H9 (cell line): ENCODE results near the gene BCAS3. TPM values are rescaled to one million over a fixed set of nuclear protein-coding genes. Genes with fewer than 3 reads are reported as not detected.

Source experiments
- DNase-seq: peaks from one replicate; pipeline ENCODE4 v3.0.0-alpha.2; 2017
- H2AFZ ChIP-seq: one replicate; pipeline ENCODE4 v1.6.1; 2013; ENCODE audit warnings: mild to moderate bottlenecking, low read length, control low read depth, moderate library complexity
- H2AK5ac ChIP-seq: 2 replicates; pipeline ENCODE4 v1.6.1; 2013; ENCODE audit warnings: low read length, control low read depth, mixed read lengths; ENCODE audit not compliant: insufficient read length
- H2BK120ac ChIP-seq: one replicate; pipeline ENCODE4 v1.6.1; 2013; ENCODE audit warnings: low read depth, mild to moderate bottlenecking, low read length, control low read depth, inconsistent platforms; ENCODE audit not compliant: poor library complexity, severe bottlenecking
- H2BK12ac ChIP-seq: 2 replicates; pipeline ENCODE4 v1.6.1; 2013; ENCODE audit warnings: low read length, control low read depth, mixed read lengths, low read depth; ENCODE audit not compliant: insufficient read length
- H2BK15ac ChIP-seq: 2 replicates; pipeline ENCODE4 v1.6.1; 2013; ENCODE audit warnings: low read depth, low read length, control low read depth
- H2BK20ac ChIP-seq: one replicate; pipeline ENCODE4 v1.6.1; 2013; ENCODE audit warnings: low read depth, mild to moderate bottlenecking, low read length, control low read depth, inconsistent platforms; ENCODE audit not compliant: poor library complexity, severe bottlenecking
- H2BK5ac ChIP-seq: 2 replicates; pipeline ENCODE4 v1.6.1; 2013; ENCODE audit warnings: low read length, control low read depth, mixed read lengths; ENCODE audit not compliant: insufficient read length
- H3K14ac ChIP-seq: 2 replicates; pipeline ENCODE4 v1.6.1; 2013; ENCODE audit warnings: low read length, control low read depth; ENCODE audit not compliant: insufficient read depth
- H3K18ac ChIP-seq: 2 replicates; pipeline ENCODE4 v1.6.1; 2013; ENCODE audit warnings: low read depth, mild to moderate bottlenecking, mixed read lengths, low read length, control low read depth; ENCODE audit not compliant: insufficient read length
- H3K23ac ChIP-seq: 2 replicates; pipeline ENCODE4 v1.6.1; 2013; ENCODE audit warnings: low read length, control low read depth, mixed read lengths, low read depth; ENCODE audit not compliant: insufficient read length
- H3K23me2 ChIP-seq: 2 replicates; pipeline ENCODE4 v1.6.1; 2013; ENCODE audit warnings: low read depth, mild to moderate bottlenecking, mixed read lengths, low read length, control low read depth; ENCODE audit not compliant: insufficient read length, poor library complexity, severe bottlenecking
- H3K27ac ChIP-seq: 2 replicates; pipeline ENCODE4 v1.5.1; 2013; ENCODE audit warnings: low read length, control low read depth, mixed read lengths, low read depth; ENCODE audit not compliant: insufficient read length
- H3K27me3 ChIP-seq: 2 replicates; pipeline ENCODE4 v1.6.1; 2013; ENCODE audit warnings: low read length, control low read depth, inconsistent platforms; ENCODE audit not compliant: insufficient read depth
- H3K4ac ChIP-seq: 2 replicates; pipeline ENCODE4 v1.6.1; 2013; ENCODE audit warnings: low read depth, mild to moderate bottlenecking, control low read depth, inconsistent platforms, low read length, moderate library complexity
- H3K4me1 ChIP-seq: 2 replicates; pipeline ENCODE4 v1.6.1; 2013; ENCODE audit warnings: low read length, control low read depth, inconsistent platforms; ENCODE audit not compliant: insufficient read depth
- H3K4me2 ChIP-seq: 2 replicates; pipeline ENCODE4 v1.6.1; 2013; ENCODE audit warnings: low read length, control low read depth, mixed read lengths; ENCODE audit not compliant: insufficient read length, insufficient read depth
- H3K56ac ChIP-seq: 2 replicates; pipeline ENCODE4 v1.6.1; 2013; ENCODE audit warnings: low read depth, mild to moderate bottlenecking, mixed read lengths, low read length, control low read depth; ENCODE audit not compliant: insufficient read length
- H3K79me1 ChIP-seq: 2 replicates; pipeline ENCODE4 v1.6.1; 2013; ENCODE audit warnings: low read depth, mild to moderate bottlenecking, moderate library complexity, low read length, control low read depth, inconsistent platforms; ENCODE audit not compliant: insufficient read depth, poor library complexity, severe bottlenecking
- H3K79me2 ChIP-seq: 2 replicates; pipeline ENCODE4 v1.6.1; 2013; ENCODE audit warnings: low read length, control low read depth, inconsistent platforms; ENCODE audit not compliant: insufficient read depth
- H3K9ac ChIP-seq: 2 replicates; pipeline ENCODE4 v1.6.1; 2013; ENCODE audit warnings: low read length, control low read depth, mixed read lengths; ENCODE audit not compliant: insufficient read length; ENCODE audit errors: extremely low read depth
- H3K9me3 ChIP-seq: one replicate; pipeline ENCODE4 v1.6.1; 2013; ENCODE audit warnings: low read depth, low read length, inconsistent platforms; ENCODE audit not compliant: control insufficient read depth
- H3T11ph ChIP-seq: one replicate; pipeline ENCODE4 v1.6.1; 2013; ENCODE audit warnings: mild to moderate bottlenecking, low read length, control low read depth, inconsistent platforms
- H4K20me1 ChIP-seq: one replicate; pipeline ENCODE4 v1.6.1; 2013; ENCODE audit not compliant: control insufficient read depth, insufficient read length, insufficient read depth
- H4K5ac ChIP-seq: 2 replicates; pipeline ENCODE4 v1.6.1; 2013; ENCODE audit warnings: low read depth, mild to moderate bottlenecking, mixed read lengths, low read length, control low read depth; ENCODE audit not compliant: insufficient read length
- H4K8ac ChIP-seq: replicated peaks from 2 replicates; pipeline ENCODE4 v1.6.1; 2013; ENCODE audit warnings: low read length, control low read depth, mixed read lengths, low read depth; ENCODE audit not compliant: insufficient read length
- H4K91ac ChIP-seq: 2 replicates; pipeline ENCODE4 v1.6.1; 2013; ENCODE audit warnings: low read depth, mild to moderate bottlenecking, moderate library complexity, mixed read lengths, low read length, control low read depth; ENCODE audit not compliant: insufficient read length
- H3K27ac Mint-ChIP-seq, 3 experiments: 2 replicates in 2 of 3; 3 replicates in 1 of 3; pipeline ENCODE4 v1.8.0; 2020 to 2021; ENCODE audit warnings: mixed read lengths in 3 of 3, mild to moderate bottlenecking in 1 of 3, moderate library complexity in 1 of 3
- H3K27me3 Mint-ChIP-seq: 2 replicates; pipeline ENCODE4 v1.8.0; 2021; ENCODE audit warnings: low read depth, mild to moderate bottlenecking, moderate library complexity, mixed read lengths
- H3K36me3 Mint-ChIP-seq, 3 experiments: 2 replicates in 2 of 3; 3 replicates in 1 of 3; pipeline ENCODE4 v1.8.0; 2020 to 2021; ENCODE audit warnings: low read depth in 3 of 3, mixed read lengths in 3 of 3; ENCODE audit not compliant: insufficient read depth in 1 of 3
- H3K4me1 Mint-ChIP-seq, 2 experiments: 2 replicates each; pipeline ENCODE4 v1.8.0; 2020; ENCODE audit warnings: mixed read lengths in 2 of 2
- H3K4me3 Mint-ChIP-seq, 2 experiments: 2 replicates in 1 of 2; 3 replicates in 1 of 2; pipeline ENCODE4 v1.8.0; 2020 to 2021; ENCODE audit warnings: mild to moderate bottlenecking in 2 of 2, mixed read lengths in 2 of 2, moderate library complexity in 1 of 2
- H3K9me3 Mint-ChIP-seq, 2 experiments: 2 replicates in 1 of 2; 3 replicates in 1 of 2; pipeline ENCODE4 v1.8.0; 2020; ENCODE audit warnings: mild to moderate bottlenecking in 2 of 2, mixed read lengths in 2 of 2, moderate library complexity in 1 of 2
- total RNA-seq: library from RNA; stranded (reverse); gene quantifications from 2 replicates; pipeline ENCODE4 v1.2.1, GENCODE V29; 2021
- TF ChIP-seq, protein P1 (sequence below): fragments of 200-600 bp; sonication (generic); conservative IDR thresholded peaks from 3 replicates; pipeline ENCODE4 v1.8.0; 2021; ENCODE audit warnings: antibody characterized with exemption, mild to moderate bottlenecking

Gene BCAS3
- total RNA-seq, 1 experiment from 2014 or later, result 22.4 TPM

GRCh38 chr17:61427567-61427966 is 749.9 kb downstream of the BCAS3 start:
- Histone ChIP-seq H3K4ac (no peak overlapping the region), H3K79me1 (no peaks in the 10 kb centered on the region), H3K4me1 (peaks cover 2% of the 10 kb centered on the region; the same call in 1 of the 2 replicates), H3K23me2 (no peaks in the 10 kb centered on the region), H3K56ac (no peak overlapping the region), H3K18ac (no peak overlapping the region), H2BK5ac (no peak overlapping the region), H3K9me3 (no peaks in the 10 kb centered on the region), H4K8ac (no peak overlapping the region), H3K9ac (no peak overlapping the region), H3K4me2 (no peak overlapping the region), H2AFZ (no peak overlapping the region), H3T11ph (no peak overlapping the region), H2AK5ac (no peak overlapping the region), H4K5ac (no peak overlapping the region), H2BK12ac (no peak overlapping the region), H3K14ac (no peak overlapping the region), H4K91ac (no peak overlapping the region), H4K20me1 (no peaks in the 10 kb centered on the region), H3K27ac (no peak overlapping the region), H2BK20ac (no peak overlapping the region), H3K79me2 (no peaks in the 10 kb centered on the region), H2BK120ac (no peak overlapping the region), H3K27me3 (no peaks in the 10 kb centered on the region), H3K23ac (no peak overlapping the region), H2BK15ac (no peak overlapping the region)
- H3K4me1 Mint-ChIP-seq, result peaks cover 7% of the 10 kb centered on the region in 2 experiments
- H3K4me3 Mint-ChIP-seq, result no peak overlapping the region
- TF ChIP-seq, protein P1, sequence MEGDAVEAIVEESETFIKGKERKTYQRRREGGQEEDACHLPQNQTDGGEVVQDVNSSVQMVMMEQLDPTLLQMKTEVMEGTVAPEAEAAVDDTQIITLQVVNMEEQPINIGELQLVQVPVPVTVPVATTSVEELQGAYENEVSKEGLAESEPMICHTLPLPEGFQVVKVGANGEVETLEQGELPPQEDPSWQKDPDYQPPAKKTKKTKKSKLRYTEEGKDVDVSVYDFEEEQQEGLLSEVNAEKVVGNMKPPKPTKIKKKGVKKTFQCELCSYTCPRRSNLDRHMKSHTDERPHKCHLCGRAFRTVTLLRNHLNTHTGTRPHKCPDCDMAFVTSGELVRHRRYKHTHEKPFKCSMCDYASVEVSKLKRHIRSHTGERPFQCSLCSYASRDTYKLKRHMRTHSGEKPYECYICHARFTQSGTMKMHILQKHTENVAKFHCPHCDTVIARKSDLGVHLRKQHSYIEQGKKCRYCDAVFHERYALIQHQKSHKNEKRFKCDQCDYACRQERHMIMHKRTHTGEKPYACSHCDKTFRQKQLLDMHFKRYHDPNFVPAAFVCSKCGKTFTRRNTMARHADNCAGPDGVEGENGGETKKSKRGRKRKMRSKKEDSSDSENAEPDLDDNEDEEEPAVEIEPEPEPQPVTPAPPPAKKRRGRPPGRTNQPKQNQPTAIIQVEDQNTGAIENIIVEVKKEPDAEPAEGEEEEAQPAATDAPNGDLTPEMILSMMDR, result no peak
- H3K9me3 Mint-ChIP-seq, result no peaks in the 10 kb centered on the region
- H3K36me3 Mint-ChIP-seq, result no peaks in the 10 kb centered on the region
- H3K27me3 Mint-ChIP-seq, result peaks cover 20% of the 10 kb centered on the region
- DNase-seq, result no peak
- H3K27ac Mint-ChIP-seq, result no peak overlapping the region
